ENCODE data around the gene SEMA3D. TPM values are rescaled to one million over a fixed set of nuclear protein-coding genes. Genes with fewer than 3 reads are reported as not detected.

SEMA3D gene
- total and polyA plus RNA-seq, 2 of the 4 experiments (the other 2 are of a cell fraction): 2.9 to 13.6 TPM

DNA sequence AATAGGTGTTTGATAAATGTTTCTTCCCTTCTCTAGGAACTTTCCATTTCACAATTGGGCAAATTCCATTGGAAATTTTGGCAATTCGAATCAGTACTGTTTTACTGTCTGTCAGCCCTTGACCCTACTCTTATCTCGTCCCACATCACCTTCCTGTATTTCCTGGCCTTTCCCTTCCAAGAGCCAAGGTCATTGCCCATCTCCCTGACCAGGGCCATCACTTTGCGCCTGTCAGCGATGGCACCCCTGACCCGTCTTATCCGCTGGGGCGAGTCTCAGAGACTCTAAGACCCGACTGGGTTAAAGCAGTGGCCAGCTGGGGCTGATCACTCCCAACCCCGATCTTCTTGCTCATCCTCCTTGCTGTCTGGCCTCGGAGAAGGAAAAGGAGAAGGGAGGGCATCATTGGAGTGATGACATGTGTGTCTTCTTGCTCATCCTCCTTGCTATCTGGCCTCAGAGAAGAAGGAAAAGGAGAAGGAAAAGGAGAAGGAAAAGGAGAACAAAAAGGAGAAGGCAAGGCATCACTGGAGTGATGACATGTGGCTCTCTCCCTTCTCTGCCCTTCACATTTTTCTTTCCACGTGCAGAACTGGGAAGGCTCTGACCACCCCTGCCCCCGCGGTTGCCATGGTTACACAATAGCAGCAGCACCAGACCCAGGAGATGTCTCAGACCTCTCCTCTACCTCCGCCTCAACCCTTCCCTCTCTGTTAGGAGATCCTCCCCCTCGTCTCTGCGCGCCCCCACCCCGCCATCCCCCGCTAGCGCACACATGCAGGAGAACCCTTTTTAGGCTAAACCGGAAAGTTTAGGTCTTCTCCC is 2.0 kb downstream of the SEMA3D start:
- ATAC-seq (ENCODE audit: low read depth) (peak; percentile 15), DNase-seq (peak; percentile 37)
- Histone ChIP-seq H2AK5ac (ENCODE audit: low read depth, low read length) (no peak overlapping the region), H2BK20ac (ENCODE audit: low read depth, low read length) (0 out of 2 replicates have a peak overlapping the region, but pooled peaks have one; percentile 13), H2BK120ac (ENCODE audit: low read depth, low read length) (no peak overlapping the region), H3K4ac (ENCODE audit: low read depth, low read length) (no peak overlapping the region), H3K9me3 (ENCODE audit: control insufficient read depth, insufficient read depth, low read length) (no peaks in the 10 kb centered on the region), H3K56ac (ENCODE audit: extremely low read depth, insufficient read depth, low read length) (no peak overlapping the region), H3K27ac (ENCODE audit: insufficient read depth, low read length) (no peak overlapping the region), H3K4me1 (ENCODE audit: control insufficient read depth, insufficient read depth, low read length) (peaks cover 1% of the 10 kb centered on the region; the same call in 1 of the 2 replicates), H4K5ac (ENCODE audit: low read depth, low read length) (no peak overlapping the region), H3K4me3 (ENCODE audit: insufficient read depth, low read depth, low read length) (peak overlapping the region; percentile 63), H2BK15ac (ENCODE audit: low read depth, low read length) (peak overlapping the region; percentile 14; the same call in 1 of the 3 replicates), H3K14ac (replicated peaks; ENCODE audit: low read depth, low read length) (0 out of 2 replicates have a peak overlapping the region, but pooled peaks have one; percentile 2), H3K27me3 (ENCODE audit: control insufficient read depth, insufficient read depth, low read length) (peaks cover 4% of the 10 kb centered on the region), H2AK9ac (replicated peaks; ENCODE audit: low read depth, low read length, poor library complexity) (peak overlapping the region; percentile 15), H3K4me2 (ENCODE audit: low read depth, low read length) (peak overlapping the region; percentile 85), H3K18ac (ENCODE audit: low read depth, low read length) (no peak overlapping the region), H2BK5ac (ENCODE audit: low read depth, low read length, poor library complexity, severe bottlenecking) (no peak overlapping the region), H4K91ac (ENCODE audit: insufficient read depth, low read depth, low read length) (no peak overlapping the region), H2AFZ (replicated peaks; ENCODE audit: low read length, poor library complexity) (peak overlapping the region; percentile 90), H3K9me1 (ENCODE audit: insufficient read depth, low read length) (peaks cover 5% of the 10 kb centered on the region; the same call in 1 of the 2 replicates), H4K8ac (ENCODE audit: low read depth in 2 of 2, low read length in 2 of 2) (no peak overlapping the region), H3K9ac (ENCODE audit: low read depth, low read length) (no peak overlapping the region), H4K20me1 (ENCODE audit: insufficient read depth, low read length) (no peaks in the 10 kb centered on the region), H3K36me3 (ENCODE audit: control insufficient read depth, insufficient read depth, low read length) (no peaks in the 10 kb centered on the region), H3K23ac (ENCODE audit: low read depth, low read length) (peak overlapping the region; percentile 13), H3K79me1 (ENCODE audit: low read depth in 1 of 2, low read length in 2 of 2) (no peaks in the 10 kb centered on the region)
- POLR2A ChIA-PET (ENCODE audit: unreplicated experiment): no interaction called here
- WGBS, 2 experiments (ENCODE audit: extremely low coverage in 2 of 2, insufficient read length in 1 of 2): 0% methylated on average over 1 of the region's 21 CpGs; no CpG with 5 or more reads in 1 of the 2 experiments
- dilution Hi-C loops (cut with HindIII; ENCODE audit: low sequenced_read_pairs, unreplicated experiment): no loop called here
- in situ Hi-C loops (cut with MboI; ENCODE audit: low sequenced_read_pairs): loop anchor here (5.0 to 10.0 kb wide), 5 partner anchors 133 to 1250 kb away; no protein-coding TSS in a partner anchor
- CTCF ChIA-PET: interaction anchor here (0.6 to 2.4 kb wide), 5 partner anchors 9 to 1684 kb away, joined by 3 to 21 read pairs (median 3); no protein-coding TSS in a partner anchor
- intact Hi-C loops (cut with micrococcal nuclease): loop anchor here (1.0 to 5.0 kb wide), 2 partner anchors 144 to 667 kb away; no protein-coding TSS in a partner anchor
- BruUV-seq (replicated peaks): no TSS peak
- TF ChIP-seq, protein P1, sequence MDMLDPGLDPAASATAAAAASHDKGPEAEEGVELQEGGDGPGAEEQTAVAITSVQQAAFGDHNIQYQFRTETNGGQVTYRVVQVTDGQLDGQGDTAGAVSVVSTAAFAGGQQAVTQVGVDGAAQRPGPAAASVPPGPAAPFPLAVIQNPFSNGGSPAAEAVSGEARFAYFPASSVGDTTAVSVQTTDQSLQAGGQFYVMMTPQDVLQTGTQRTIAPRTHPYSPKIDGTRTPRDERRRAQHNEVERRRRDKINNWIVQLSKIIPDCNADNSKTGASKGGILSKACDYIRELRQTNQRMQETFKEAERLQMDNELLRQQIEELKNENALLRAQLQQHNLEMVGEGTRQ (IDR thresholded peaks at IDR 0.05; ENCODE audit: low read depth, low read length): no peak
- TF ChIP-seq RCOR1 (IDR thresholded peaks at IDR 0.05; ENCODE audit: insufficient replicate concordance, low read length): no peak
- TF ChIP-seq, protein P2, sequence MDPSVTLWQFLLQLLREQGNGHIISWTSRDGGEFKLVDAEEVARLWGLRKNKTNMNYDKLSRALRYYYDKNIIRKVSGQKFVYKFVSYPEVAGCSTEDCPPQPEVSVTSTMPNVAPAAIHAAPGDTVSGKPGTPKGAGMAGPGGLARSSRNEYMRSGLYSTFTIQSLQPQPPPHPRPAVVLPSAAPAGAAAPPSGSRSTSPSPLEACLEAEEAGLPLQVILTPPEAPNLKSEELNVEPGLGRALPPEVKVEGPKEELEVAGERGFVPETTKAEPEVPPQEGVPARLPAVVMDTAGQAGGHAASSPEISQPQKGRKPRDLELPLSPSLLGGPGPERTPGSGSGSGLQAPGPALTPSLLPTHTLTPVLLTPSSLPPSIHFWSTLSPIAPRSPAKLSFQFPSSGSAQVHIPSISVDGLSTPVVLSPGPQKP (IDR thresholded peaks at IDR 0.05; ENCODE audit: borderline replicate concordance, low read depth, low read length): no peak
- TF ChIP-seq NFE2L2 (IDR thresholded peaks at IDR 0.05; ENCODE audit: low read depth, low read length): no peak
- no peak for TF ChIP-seq MAFK (IDR thresholded peaks at IDR 0.05; ENCODE audit: low read depth, low read length)
- peak; percentile 35; the same call in 1 of the 2 replicates for TF ChIP-seq CEBPB (IDR thresholded peaks at IDR 0.05; ENCODE audit: low read depth, low read length)
- TF ChIP-seq MAZ (IDR thresholded peaks at IDR 0.05; ENCODE audit: borderline replicate concordance, low read depth, low read length): no peak
- no peak for TF ChIP-seq RAD21 (IDR thresholded peaks at IDR 0.05; ENCODE audit: low read length)
- TF ChIP-seq BHLHE40 (IDR thresholded peaks at IDR 0.05; ENCODE audit: low read depth, low read length): peak; percentile 43; the same call in 1 of the 2 replicates
- no peak for TF ChIP-seq FOS (IDR thresholded peaks at IDR 0.05; ENCODE audit: low read depth, low read length)
- no peak for TF ChIP-seq RFX5 (IDR thresholded peaks at IDR 0.05; ENCODE audit: low read depth, low read length)
- peak; percentile 63; the same call in 1 of the 2 replicates for TF ChIP-seq MXI1 (IDR thresholded peaks at IDR 0.05; ENCODE audit: borderline replicate concordance, low read depth, low read length)
